GM23338 (cell line): ENCODE results near the gene ATP2B1.

ENCODE experiments used
- CREB1 ChIP-seq: fragments of 250-450 bp; sonication (Bioruptor Pico); IDR thresholded peaks from 2 replicates; pipeline ENCODE4 v1.5.0; 2020; ENCODE audit warnings: low read depth, mild to moderate bottlenecking, moderate library complexity
- EZH2 ChIP-seq: fragments of 200-600 bp; sonication (generic); IDR thresholded peaks from one replicate; pipeline ENCODE4 v1.8.0; 2017; ENCODE audit warnings: antibody characterized with exemption, mild to moderate bottlenecking, low read depth; ENCODE audit not compliant: unreplicated experiment
- EZH2phosphoT487 ChIP-seq: fragments of 200-600 bp; sonication (generic); IDR thresholded peaks from one replicate; pipeline ENCODE4 v1.8.1; 2018; ENCODE audit warnings: antibody characterized with exemption; ENCODE audit not compliant: unreplicated experiment
- JUNB ChIP-seq: IDR thresholded peaks from one replicate; pipeline ENCODE4 v1.6.1; 2016; ENCODE audit warnings: antibody characterized with exemption; ENCODE audit not compliant: unreplicated experiment
- POLR2AphosphoS5 ChIP-seq: IDR thresholded peaks from 2 replicates; pipeline ENCODE4 v1.6.1; 2016; ENCODE audit warnings: antibody characterized with exemption, low read depth
- REST ChIP-seq: IDR thresholded peaks from one replicate; pipeline ENCODE4 v1.6.1; 2018; ENCODE audit warnings: antibody characterized with exemption; ENCODE audit not compliant: unreplicated experiment
- TF ChIP-seq, protein P1 (sequence below), 2 experiments: fragments of 200-600 bp in 1 of 2; sonication (generic) in 1 of 2; conservative IDR thresholded peaks; 2 replicates each; pipeline versions ENCODE4 v1.5.1 to v1.6.1; 2016 to 2017; ENCODE audit warnings: antibody characterized with exemption in 2 of 2, low read depth in 2 of 2, mild to moderate bottlenecking in 2 of 2, moderate library complexity in 1 of 2

DNA sequence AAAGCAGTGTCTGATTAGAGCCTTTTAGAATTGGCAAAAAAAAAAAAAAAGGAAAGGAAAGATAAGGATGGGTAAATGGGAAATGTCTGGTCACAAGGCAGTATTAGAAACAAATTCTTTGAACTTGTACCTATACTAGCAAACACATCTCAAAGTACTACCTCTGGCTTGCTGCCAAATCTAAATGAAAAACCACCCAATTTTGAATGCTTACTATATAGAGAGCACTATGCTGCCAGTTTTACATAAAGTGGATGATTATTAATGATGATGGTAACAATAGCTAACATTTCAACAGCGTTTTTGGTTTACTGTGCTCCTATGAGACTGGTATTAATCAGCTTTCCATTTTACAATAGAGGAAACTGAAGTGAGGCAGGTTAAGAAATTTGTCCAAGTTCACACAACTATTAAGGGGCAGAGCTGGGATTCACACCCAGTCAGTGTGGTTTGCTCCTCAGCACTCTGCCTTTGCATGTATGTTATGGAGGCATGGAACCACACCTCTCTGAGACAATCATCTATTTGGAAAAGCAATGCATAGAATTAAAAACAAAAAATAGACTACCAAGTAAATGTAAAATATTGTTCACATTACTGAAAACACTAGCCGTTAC is 34.2 kb downstream of the ATP2B1 start:
- TF ChIP-seq, protein P1, sequence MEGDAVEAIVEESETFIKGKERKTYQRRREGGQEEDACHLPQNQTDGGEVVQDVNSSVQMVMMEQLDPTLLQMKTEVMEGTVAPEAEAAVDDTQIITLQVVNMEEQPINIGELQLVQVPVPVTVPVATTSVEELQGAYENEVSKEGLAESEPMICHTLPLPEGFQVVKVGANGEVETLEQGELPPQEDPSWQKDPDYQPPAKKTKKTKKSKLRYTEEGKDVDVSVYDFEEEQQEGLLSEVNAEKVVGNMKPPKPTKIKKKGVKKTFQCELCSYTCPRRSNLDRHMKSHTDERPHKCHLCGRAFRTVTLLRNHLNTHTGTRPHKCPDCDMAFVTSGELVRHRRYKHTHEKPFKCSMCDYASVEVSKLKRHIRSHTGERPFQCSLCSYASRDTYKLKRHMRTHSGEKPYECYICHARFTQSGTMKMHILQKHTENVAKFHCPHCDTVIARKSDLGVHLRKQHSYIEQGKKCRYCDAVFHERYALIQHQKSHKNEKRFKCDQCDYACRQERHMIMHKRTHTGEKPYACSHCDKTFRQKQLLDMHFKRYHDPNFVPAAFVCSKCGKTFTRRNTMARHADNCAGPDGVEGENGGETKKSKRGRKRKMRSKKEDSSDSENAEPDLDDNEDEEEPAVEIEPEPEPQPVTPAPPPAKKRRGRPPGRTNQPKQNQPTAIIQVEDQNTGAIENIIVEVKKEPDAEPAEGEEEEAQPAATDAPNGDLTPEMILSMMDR (conservative IDR thresholded peaks at IDR 0.05; ENCODE audit: low read depth in 2 of 2): no peak
- TF ChIP-seq EZH2phosphoT487 (no peak), REST (no peak), POLR2AphosphoS5 (no peak), EZH2 (no peak), CREB1 (CRISPR knock-in tag) (no peak), JUNB (no peak)
